Left lung (tissue), 10 donors: Measurements from ENCODE around the gene LRSAM1. TPM values are rescaled to one million over a fixed set of nuclear protein-coding genes. Genes with fewer than 3 reads are reported as not detected.

Experiments used
- ATAC-seq: fragments of 200-7000 bp; cut with Tn5 transposase; one replicate; pipeline ENCODE4 v1.9.1; 2020; ENCODE audit warnings: moderate library complexity
- DNase-seq, 4 donors: peaks; one replicate each; pipeline ENCODE4 v3.0.0-alpha.2; 2013 to 2020
- H3K27ac ChIP-seq, 2 donors: fragments of 200-600 bp; sonication (generic) in 1 of 2; one replicate each; pipeline versions ENCODE4 v1.5.0 to v1.8.0; 2020 to 2021
- H3K27me3 ChIP-seq, 2 donors: fragments of 200-600 bp; sonication (generic) in 1 of 2; one replicate each; pipeline versions ENCODE4 v1.5.0 to v1.8.0; 2020 to 2021
- H3K36me3 ChIP-seq, 2 donors: fragments of 200-600 bp; sonication (generic) in 1 of 2; one replicate each; pipeline versions ENCODE4 v1.5.0 to v1.8.0; 2020 to 2021
- H3K4me1 ChIP-seq, 2 donors: fragments of 200-600 bp; one replicate each; pipeline ENCODE4 v1.8.0; 2021
- H3K4me3 ChIP-seq, 2 donors: fragments of 200-600 bp; sonication (generic) in 1 of 2; one replicate each; pipeline versions ENCODE4 v1.5.0 to v1.8.0; 2020 to 2021; ENCODE audit warnings: mild to moderate bottlenecking in 1 of 2
- H3K9me3 ChIP-seq, 2 donors: fragments of 200-600 bp; sonication (generic) in 1 of 2; one replicate each; pipeline versions ENCODE4 v1.5.0 to v1.8.0; 2020 to 2021
- intact Hi-C, 2 donors: fragments of 100-400 bp; cut with DNase I; formaldehyde crosslinking; loops; one replicate each; pipeline versions ENCODE4 v1.11.2 to v1.14.2; 2022
- polyA plus RNA-seq, 6 donors: library from polyadenylated mRNA; unstranded; fragments of 120-200 nt; gene quantifications; one replicate each; pipeline ENCODE4 v1.2.1, GENCODE V29; 2013; ENCODE audit not compliant: insufficient read length in 6 of 6
- total RNA-seq, 2 donors: library from RNA; stranded (reverse); fragmentation: NEBNext Ultra II Directional; extraction: Animal tissue kit (Norgen Biotek cat#: 25700); gene quantifications; one replicate each; pipeline ENCODE4 v1.2.1, GENCODE V29; 2021
- TF ChIP-seq, protein P1 (sequence below), 2 donors: fragments of 200-600 bp; sonication (generic) in 1 of 2; IDR thresholded peaks; one replicate each; pipeline versions ENCODE4 v1.5.0 to v1.8.0; 2021; ENCODE audit warnings: antibody characterized with exemption in 2 of 2
- donor health status: DM: no; HTN: yes; CAD: no.
- donor health status: DM: no; HTN: no; CAD: no.

LRSAM1 gene
- total and polyA plus RNA-seq, 8 donors: 16.4 to 24.4 (median 19.4) TPM

- no peaks in the 10 kb centered on the region for H3K27me3 ChIP-seq
- no peak overlapping the region for H3K27ac ChIP-seq
- H3K4me1 ChIP-seq: no peaks in the 10 kb centered on the region
- peaks cover 0 to 98% of the 10 kb centered on the region in 2 donors for H3K36me3 ChIP-seq
- intact Hi-C loops: loop anchor here in 1 of 2 donors (5.0 kb wide), 1 partner anchor 82 kb away; no protein-coding TSS in a partner anchor
- H3K4me3 ChIP-seq: no peak overlapping the region
- DNase-seq: peak in 1 of 4 donors; percentile 21
- H3K9me3 ChIP-seq: no peaks in the 10 kb centered on the region
- ATAC-seq: peak; percentile 2
- TF ChIP-seq, protein P1, sequence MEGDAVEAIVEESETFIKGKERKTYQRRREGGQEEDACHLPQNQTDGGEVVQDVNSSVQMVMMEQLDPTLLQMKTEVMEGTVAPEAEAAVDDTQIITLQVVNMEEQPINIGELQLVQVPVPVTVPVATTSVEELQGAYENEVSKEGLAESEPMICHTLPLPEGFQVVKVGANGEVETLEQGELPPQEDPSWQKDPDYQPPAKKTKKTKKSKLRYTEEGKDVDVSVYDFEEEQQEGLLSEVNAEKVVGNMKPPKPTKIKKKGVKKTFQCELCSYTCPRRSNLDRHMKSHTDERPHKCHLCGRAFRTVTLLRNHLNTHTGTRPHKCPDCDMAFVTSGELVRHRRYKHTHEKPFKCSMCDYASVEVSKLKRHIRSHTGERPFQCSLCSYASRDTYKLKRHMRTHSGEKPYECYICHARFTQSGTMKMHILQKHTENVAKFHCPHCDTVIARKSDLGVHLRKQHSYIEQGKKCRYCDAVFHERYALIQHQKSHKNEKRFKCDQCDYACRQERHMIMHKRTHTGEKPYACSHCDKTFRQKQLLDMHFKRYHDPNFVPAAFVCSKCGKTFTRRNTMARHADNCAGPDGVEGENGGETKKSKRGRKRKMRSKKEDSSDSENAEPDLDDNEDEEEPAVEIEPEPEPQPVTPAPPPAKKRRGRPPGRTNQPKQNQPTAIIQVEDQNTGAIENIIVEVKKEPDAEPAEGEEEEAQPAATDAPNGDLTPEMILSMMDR (IDR thresholded peaks at IDR 0.05): peak; percentile 15 to 21
Observed at GRCh38 chr9:127505396-127506116, 54.2 kb downstream of the LRSAM1 start.

DNA sequence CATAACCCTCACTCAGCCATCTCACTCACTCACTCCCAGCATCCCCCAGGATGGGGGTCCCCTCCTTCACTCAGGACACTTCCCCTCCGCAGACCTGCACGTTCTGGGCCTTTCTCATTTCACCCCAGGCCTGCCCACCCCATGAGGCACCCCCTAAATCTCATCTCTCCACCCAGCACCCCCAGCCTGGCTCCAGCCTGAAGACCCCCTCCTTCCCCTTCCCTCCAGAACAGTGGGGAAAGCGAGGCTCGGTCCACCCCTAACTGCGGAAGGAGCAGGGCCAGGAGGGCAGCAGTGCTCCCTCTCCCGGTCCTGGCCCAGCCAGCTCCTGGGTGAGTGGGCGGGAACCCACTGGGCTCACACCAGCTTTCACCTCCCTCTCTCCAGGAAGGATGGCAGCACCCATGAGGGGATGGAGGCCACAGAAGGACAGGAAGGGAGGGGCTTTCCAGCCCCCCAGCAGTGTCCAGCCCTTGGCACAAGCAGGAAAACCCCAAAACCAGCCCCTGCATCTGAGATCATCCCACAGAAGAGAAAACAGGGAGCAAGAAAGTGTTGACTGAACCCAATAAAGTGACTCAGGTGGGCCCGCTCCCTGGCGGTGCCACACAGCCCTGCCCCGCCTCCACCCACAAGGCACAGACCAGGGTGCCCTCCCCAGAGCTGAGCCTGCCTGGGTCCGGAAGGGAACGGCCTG, 55.0 kb downstream of the LRSAM1 start:
- no peak overlapping the region for H3K4me3 ChIP-seq
- H3K27me3 ChIP-seq: no peaks in the 10 kb centered on the region
- ATAC-seq (no peak), DNase-seq (no peak)
- intact Hi-C loops: loop anchor here in 1 of 2 donors (5.0 kb wide), 1 partner anchor 81 kb away; no protein-coding TSS in a partner anchor
- H3K36me3 ChIP-seq: peaks cover 0 to 98% of the 10 kb centered on the region in 2 donors
- H3K9me3 ChIP-seq: no peaks in the 10 kb centered on the region
- H3K4me1 ChIP-seq: no peaks in the 10 kb centered on the region
- no peak overlapping the region for H3K27ac ChIP-seq
- TF ChIP-seq, protein P1 (IDR thresholded peaks at IDR 0.05): peak in 1 of 2 donors; percentile 4

GRCh38 chr9:127506814-127507750, 55.8 kb downstream of the LRSAM1 start:
- TF ChIP-seq, protein P1 (IDR thresholded peaks at IDR 0.05): no peak
- peaks cover 0 to 98% of the 10 kb centered on the region in 2 donors for H3K36me3 ChIP-seq
- no peaks in the 10 kb centered on the region for H3K9me3 ChIP-seq
- no peaks in the 10 kb centered on the region for H3K27me3 ChIP-seq
- H3K4me1 ChIP-seq: no peaks in the 10 kb centered on the region
- no peak for ATAC-seq
- intact Hi-C loops: loop anchor here in 1 of 2 donors (5.0 kb wide), 1 partner anchor 80 kb away; no protein-coding TSS in a partner anchor
- no peak for DNase-seq
- no peak overlapping the region for H3K27ac ChIP-seq
- no peak overlapping the region for H3K4me3 ChIP-seq

DNA sequence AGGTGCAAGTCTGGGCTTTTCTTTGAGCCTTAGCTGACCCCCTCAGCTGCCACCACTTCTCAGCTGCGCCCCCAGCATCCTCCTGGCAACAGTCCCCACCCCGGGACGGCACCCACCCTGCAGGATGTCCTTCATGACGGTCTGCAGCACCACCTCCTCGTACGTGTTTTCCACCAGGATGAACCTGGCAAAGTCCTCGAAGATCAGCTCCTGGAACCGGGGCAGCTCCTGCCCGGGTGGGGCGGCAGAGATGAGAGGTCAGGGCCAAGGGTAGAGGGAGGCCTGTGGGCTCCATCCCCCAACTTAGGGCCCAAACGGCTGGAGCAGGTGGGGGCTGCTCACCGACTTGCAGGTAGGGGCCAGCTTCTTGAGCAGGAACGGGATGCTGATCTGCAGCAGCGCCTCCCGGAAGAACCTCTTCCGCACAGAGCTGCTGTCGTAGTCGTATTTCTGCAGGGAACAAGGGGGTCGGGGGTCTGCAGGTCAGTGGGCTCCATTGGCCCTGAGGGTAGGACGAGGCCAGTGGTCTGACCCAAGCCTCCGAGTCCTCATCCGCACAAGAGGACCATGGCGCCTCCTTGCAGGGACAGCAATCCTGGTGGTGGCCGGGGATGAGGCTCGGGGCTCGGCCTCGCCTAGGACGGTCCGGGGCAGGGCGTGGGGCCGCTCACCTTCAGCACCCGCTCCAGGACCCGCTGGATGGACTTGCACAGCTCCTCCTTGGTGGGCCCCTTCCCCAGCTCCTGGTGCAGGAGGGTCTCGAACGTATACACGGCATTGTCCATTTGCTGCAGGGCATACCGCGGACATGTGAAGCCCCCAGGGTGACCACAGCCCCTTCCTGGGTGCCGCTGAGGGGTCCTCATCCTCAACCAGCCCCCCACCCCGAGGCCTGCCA, 56.7 kb downstream of the LRSAM1 start:
- TF ChIP-seq, protein P1 (IDR thresholded peaks at IDR 0.05): no peak
- peaks cover 0 to 98% of the 10 kb centered on the region in 2 donors for H3K36me3 ChIP-seq
- ATAC-seq (no peak), DNase-seq (no peak)
- intact Hi-C loops: loop anchor here in 1 of 2 donors (5.0 kb wide), 1 partner anchor 79 kb away; no protein-coding TSS in a partner anchor
- no peaks in the 10 kb centered on the region for H3K4me1 ChIP-seq
- H3K27ac ChIP-seq: no peak overlapping the region
- H3K9me3 ChIP-seq: no peaks in the 10 kb centered on the region
- H3K27me3 ChIP-seq: no peaks in the 10 kb centered on the region
- H3K4me3 ChIP-seq: no peak overlapping the region
